Measurements from ENCODE around the gene GPX4. TPM values are rescaled to one million over a fixed set of nuclear protein-coding genes. Genes with fewer than 3 reads are reported as not detected.

The GPX4 gene
- total and polyA plus RNA-seq, 9 of the 15 experiments (the other 6 are each of a cell fraction or from before 2014, with no cell fraction given) = 61.4 to 661 (median 349) TPM

- TF ChIP-seq MYNN (IDR thresholded peaks at IDR 0.05) (peak; percentile 96), MYNN (CRISPR knock-in tag; IDR thresholded peaks at IDR 0.05) (no peak), RBM14 (IDR thresholded peaks at IDR 0.05; ENCODE audit: borderline replicate concordance, insufficient read depth, low read depth, low read length) (0 out of 2 replicates have a peak, but pooled peaks have one; percentile 55), NKRF (IDR thresholded peaks at IDR 0.05; ENCODE audit: borderline replicate concordance) (peak; percentile 67), ZNF253 (CRISPR knock-in tag; conservative IDR thresholded peaks at IDR 0.05) (no peak), BCL6 (CRISPR knock-in tag; IDR thresholded peaks at IDR 0.05) (no peak), E2F1 (CRISPR knock-in tag; IDR thresholded peaks at IDR 0.05) (no peak), ZBTB33 (CRISPR knock-in tag; IDR thresholded peaks at IDR 0.05) (peak; percentile 54), CBX2 (IDR thresholded peaks at IDR 0.05; ENCODE audit: insufficient read depth, low read length, poor library complexity, severe bottlenecking) (no peak), ZC3H8 (IDR thresholded peaks at IDR 0.05) (no peak), RCOR1 (IDR thresholded peaks at IDR 0.05; ENCODE audit: borderline replicate concordance in 1 of 2, low read depth in 2 of 2, low read length in 2 of 2) (0 out of 4 replicates have a peak, but pooled peaks of 1 of the 2 experiments have one; percentile 29), FOXA1 (IDR thresholded peaks at IDR 0.05; ENCODE audit: borderline replicate concordance) (no peak), ARID2 (IDR thresholded peaks at IDR 0.05) (peak; percentile 42; the same call in 1 of the 2 replicates), CCNT2 (IDR thresholded peaks at IDR 0.05; ENCODE audit: borderline replicate concordance, extremely low read depth, insufficient read length, low read depth, low read length) (peak; percentile 46), ZNF184 (CRISPR knock-in tag; IDR thresholded peaks at IDR 0.05) (no peak), DEAF1 (CRISPR knock-in tag; IDR thresholded peaks at IDR 0.05) (peak; percentile 70), FOSL1 (tag; conservative IDR thresholded peaks at IDR 0.05) (no peak), RBFOX2 (IDR thresholded peaks at IDR 0.05; ENCODE audit: low read depth, low read length) (peak; percentile 8; the same call in 1 of the 2 replicates), MAX (CRISPR knock-in tag; IDR thresholded peaks at IDR 0.05) (peak; percentile 46; the same call in 1 of the 2 replicates)
Measured at GRCh38 chr19:1113030-1113985, 9.5 kb downstream of the GPX4 start (continued).
